ENCODE results near the gene SH2D6.
"Not testable (repeated sequence)": the region's sequence is repeated elsewhere in the genome, so short reads cannot be mapped to it uniquely, and the experiment has no call there.

SH2D6 gene

GRCh38 chr2:85410584-85411404, 7.7 kb upstream of the SH2D6 start:
- Histone ChIP-seq H3K4me2 (ENCODE audit: low read length, poor library complexity, severe bottlenecking) (no peak overlapping the region), H3K23ac (ENCODE audit: low read length in 2 of 2) (no peak overlapping the region), H2AK5ac (ENCODE audit: low read length, severe bottlenecking) (no peak overlapping the region)

GRCh38 chr2:85411405-85411748, 7.1 kb upstream of the SH2D6 start:
- no peaks in the 10 kb centered on the region for H3K9me3 ChIP-seq (ENCODE audit: control insufficient read depth, low read length)
- no peak overlapping the region for H2BK12ac ChIP-seq (ENCODE audit: low read length in 2 of 2)
- peaks cover 16% of the 10 kb centered on the region for H3K79me1 ChIP-seq (replicated peaks; ENCODE audit: low read length, poor library complexity, severe bottlenecking)
- peak overlapping the region in 1 of 2 experiments; percentile 10 for H3K4me3 ChIP-seq (ENCODE audit: insufficient read depth in 1 of 2, low read depth in 1 of 2, low read length in 2 of 2)
- H3K4ac ChIP-seq (ENCODE audit: low read depth in 1 of 2, low read length in 2 of 2): no peak overlapping the region
- no peak for DNase-seq
- no peak overlapping the region for H3K18ac ChIP-seq (ENCODE audit: low read depth in 1 of 2, low read length in 2 of 2)
- peaks cover 0 to 3% of the 10 kb centered on the region in 2 experiments for H3K36me3 ChIP-seq (ENCODE audit: control insufficient read depth in 1 of 2, insufficient read depth in 2 of 2, low read depth in 1 of 2, low read length in 2 of 2)
- no peak overlapping the region for H2AFZ ChIP-seq (ENCODE audit: low read depth, low read length)
- no peak overlapping the region for H2BK120ac ChIP-seq (ENCODE audit: low read depth, low read length)
- peaks cover 29% of the 10 kb centered on the region for H3K4me1 ChIP-seq (ENCODE audit: control insufficient read depth, insufficient read depth, low read depth, low read length)
- 99% methylated on average over 5 of the region's 5 CpGs for WGBS
- no peaks in the 10 kb centered on the region for H3K27me3 ChIP-seq (ENCODE audit: control insufficient read depth in 1 of 2, insufficient read depth in 1 of 2, low read length in 2 of 2)
- no peak overlapping the region for H2AK5ac ChIP-seq (ENCODE audit: low read length, severe bottlenecking)
- no peak overlapping the region for H3K4me2 ChIP-seq (ENCODE audit: low read length, poor library complexity, severe bottlenecking)
- H4K8ac ChIP-seq (ENCODE audit: low read length): no peak overlapping the region
- no peak overlapping the region for H2BK15ac ChIP-seq (ENCODE audit: low read depth, poor library complexity, severe bottlenecking)
- no peak overlapping the region for H3K27ac ChIP-seq (ENCODE audit: low read length, poor library complexity, severe bottlenecking)
- peak overlapping the region; percentile 49 for H3K9ac ChIP-seq (ENCODE audit: low read length)
- H3K14ac ChIP-seq (ENCODE audit: low read length in 2 of 2): no peak overlapping the region
- H3K23ac ChIP-seq (ENCODE audit: low read length in 2 of 2): no peak overlapping the region
- no peak overlapping the region for H4K91ac ChIP-seq (ENCODE audit: low read length)
- H2BK5ac ChIP-seq (ENCODE audit: low read depth, low read length, poor library complexity, severe bottlenecking): no peak overlapping the region

More at GRCh38 chr2:85410584-85411404, 7.7 kb upstream of the SH2D6 start:
- no peak overlapping the region for H2BK15ac ChIP-seq (ENCODE audit: low read depth, poor library complexity, severe bottlenecking)
- peak overlapping the region; percentile 49 for H3K9ac ChIP-seq (ENCODE audit: low read length)
- peak overlapping the region in 1 of 2 experiments; percentile 56 for H3K4me3 ChIP-seq (ENCODE audit: insufficient read depth in 1 of 2, low read depth in 1 of 2, low read length in 2 of 2)
- no peaks in the 10 kb centered on the region for H3K27me3 ChIP-seq (ENCODE audit: control insufficient read depth in 1 of 2, insufficient read depth in 1 of 2, low read length in 2 of 2)
- 95% methylated on average over 12 of the region's 13 CpGs for WGBS
- H3K4me1 ChIP-seq (ENCODE audit: control insufficient read depth, insufficient read depth, low read depth, low read length): peaks cover 30% of the 10 kb centered on the region
- H2BK5ac ChIP-seq (ENCODE audit: low read depth, low read length, poor library complexity, severe bottlenecking): no peak overlapping the region
- H3K27ac ChIP-seq (ENCODE audit: low read length, poor library complexity, severe bottlenecking): no peak overlapping the region
- no peak overlapping the region for H2BK120ac ChIP-seq (ENCODE audit: low read depth, low read length)
- H4K91ac ChIP-seq (ENCODE audit: low read length): peak overlapping the region; percentile 9
- no peak overlapping the region for H2AFZ ChIP-seq (ENCODE audit: low read depth, low read length)
- H3K4ac ChIP-seq (ENCODE audit: low read depth in 1 of 2, low read length in 2 of 2): peak overlapping the region in 1 of 2 experiments; percentile 57
- no peak for DNase-seq
- peaks cover 16% of the 10 kb centered on the region for H3K79me1 ChIP-seq (replicated peaks; ENCODE audit: low read length, poor library complexity, severe bottlenecking)
- peak overlapping the region in 1 of 2 experiments; percentile 55 for H2BK12ac ChIP-seq (ENCODE audit: low read length in 2 of 2)
- peak overlapping the region in 1 of 2 experiments; percentile 75 for H3K18ac ChIP-seq (ENCODE audit: low read depth in 1 of 2, low read length in 2 of 2)
- peaks cover 0 to 3% of the 10 kb centered on the region in 2 experiments for H3K36me3 ChIP-seq (ENCODE audit: control insufficient read depth in 1 of 2, insufficient read depth in 2 of 2, low read depth in 1 of 2, low read length in 2 of 2)
- no peaks in the 10 kb centered on the region for H3K9me3 ChIP-seq (ENCODE audit: control insufficient read depth, low read length)
- no peak overlapping the region for H4K8ac ChIP-seq (ENCODE audit: low read length)
- H3K14ac ChIP-seq (ENCODE audit: low read length in 2 of 2): peak overlapping the region in 1 of 2 experiments; percentile 78

- H2AFZ ChIP-seq (ENCODE audit: low read depth, low read length): peak overlapping the region; percentile 62
- no peak overlapping the region for H3K23ac ChIP-seq (ENCODE audit: low read length in 2 of 2)
- peak overlapping the region; percentile 69 to 72 for H3K18ac ChIP-seq (ENCODE audit: low read depth in 1 of 2, low read length in 2 of 2)
- H3K79me1 ChIP-seq (replicated peaks; ENCODE audit: low read length, poor library complexity, severe bottlenecking): peaks cover 13% of the 10 kb centered on the region
- H3K4ac ChIP-seq (ENCODE audit: low read depth in 1 of 2, low read length in 2 of 2): peak overlapping the region; percentile 20 to 68
- no peak overlapping the region for H3K14ac ChIP-seq (ENCODE audit: low read length in 2 of 2)
- H2AK5ac ChIP-seq (ENCODE audit: low read length, severe bottlenecking): no peak overlapping the region
- H3K27ac ChIP-seq (ENCODE audit: low read length, poor library complexity, severe bottlenecking): no peak overlapping the region
- peak overlapping the region; percentile 91 for H3K9ac ChIP-seq (ENCODE audit: low read length)
- H2BK5ac ChIP-seq (ENCODE audit: low read depth, low read length, poor library complexity, severe bottlenecking): no peak overlapping the region
- H2BK120ac ChIP-seq (ENCODE audit: low read depth, low read length): peak overlapping the region; percentile 34
- no peaks in the 10 kb centered on the region for H3K9me3 ChIP-seq (ENCODE audit: control insufficient read depth, low read length)
- peak; percentile 63 for DNase-seq
- H4K8ac ChIP-seq (ENCODE audit: low read length): peak overlapping the region; percentile 86
- H3K27me3 ChIP-seq (ENCODE audit: control insufficient read depth in 1 of 2, insufficient read depth in 1 of 2, low read length in 2 of 2): no peaks in the 10 kb centered on the region
- H3K4me1 ChIP-seq (ENCODE audit: control insufficient read depth, insufficient read depth, low read depth, low read length): peaks cover 34% of the 10 kb centered on the region
- 3% methylated on average over 36 of the region's 44 CpGs for WGBS
- H3K4me2 ChIP-seq (ENCODE audit: low read length, poor library complexity, severe bottlenecking): peak overlapping the region; percentile 75
- H3K36me3 ChIP-seq (ENCODE audit: control insufficient read depth in 1 of 2, insufficient read depth in 2 of 2, low read depth in 1 of 2, low read length in 2 of 2): peaks cover 0 to 3% of the 10 kb centered on the region in 2 experiments
- peak overlapping the region; percentile 60 to 88 for H3K4me3 ChIP-seq (ENCODE audit: insufficient read depth in 1 of 2, low read depth in 1 of 2, low read length in 2 of 2)
- H2BK15ac ChIP-seq (ENCODE audit: low read depth, poor library complexity, severe bottlenecking): peak overlapping the region; percentile 97
- peak overlapping the region; percentile 34 for H4K91ac ChIP-seq (ENCODE audit: low read length)
- peak overlapping the region in 1 of 2 experiments; percentile 21 for H2BK12ac ChIP-seq (ENCODE audit: low read length in 2 of 2)
These were observed 4.7 kb upstream of the SH2D6 start for GRCh38 chr2:85413592-85414420.

- H3K9me3 ChIP-seq (ENCODE audit: control insufficient read depth, low read length); H3K27me3 ChIP-seq (ENCODE audit: control insufficient read depth in 1 of 2, insufficient read depth in 1 of 2, low read length in 2 of 2): not testable (repeated sequence)
- H3K4me3 ChIP-seq (ENCODE audit: insufficient read depth in 1 of 2, low read depth in 1 of 2, low read length in 2 of 2): peak overlapping the region in 1 of 2 experiments; percentile 88
These were observed 4.1 kb upstream of the SH2D6 start for GRCh38 chr2:85414421-85414759.

More at GRCh38 chr2:85414421-85414759, 4.1 kb upstream of the SH2D6 start:
- H4K8ac ChIP-seq (ENCODE audit: low read length); DNase-seq; H2BK5ac ChIP-seq (ENCODE audit: low read depth, low read length, poor library complexity, severe bottlenecking); H4K91ac ChIP-seq (ENCODE audit: low read length); H2AK5ac ChIP-seq (ENCODE audit: low read length, severe bottlenecking); H3K4me2 ChIP-seq (ENCODE audit: low read length, poor library complexity, severe bottlenecking); H3K36me3 ChIP-seq (ENCODE audit: control insufficient read depth in 1 of 2, insufficient read depth in 2 of 2, low read depth in 1 of 2, low read length in 2 of 2); H3K14ac ChIP-seq (ENCODE audit: low read length in 2 of 2); H2BK12ac ChIP-seq (ENCODE audit: low read length in 2 of 2); H2AFZ ChIP-seq (ENCODE audit: low read depth, low read length); H3K4ac ChIP-seq (ENCODE audit: low read depth in 1 of 2, low read length in 2 of 2); H3K27ac ChIP-seq (ENCODE audit: low read length, poor library complexity, severe bottlenecking); H2BK120ac ChIP-seq (ENCODE audit: low read depth, low read length); H3K18ac ChIP-seq (ENCODE audit: low read depth in 1 of 2, low read length in 2 of 2): not testable (repeated sequence)
- H2BK15ac ChIP-seq (ENCODE audit: low read depth, poor library complexity, severe bottlenecking): peak overlapping the region; percentile 9
- peak overlapping the region; percentile 91 for H3K9ac ChIP-seq (ENCODE audit: low read length)
- H3K23ac ChIP-seq (ENCODE audit: low read length in 2 of 2): peak overlapping the region in 1 of 2 experiments; percentile 43
- H3K4me1 ChIP-seq (ENCODE audit: control insufficient read depth, insufficient read depth, low read depth, low read length): peaks cover 36% of the 10 kb centered on the region
- peaks cover 12% of the 10 kb centered on the region for H3K79me1 ChIP-seq (replicated peaks; ENCODE audit: low read length, poor library complexity, severe bottlenecking)
- 95% methylated on average over 5 of the region's 5 CpGs for WGBS

Measured in mesenchymal stem cell (in vitro differentiated cells and primary cell).